Activated naive CD4-positive, alpha-beta T cell treated with anti-CD3 and anti-CD28 coated beads, Interleukin-2, amount 50 U/mL, for 24 hours (primary cell): ENCODE measurements around the gene PRXL2B.

ENCODE experiments used
- H3K27ac Mint-ChIP-seq: one replicate; pipeline ENCODE4 v1.8.0; 2021; ENCODE audit warnings: mild to moderate bottlenecking, mixed read lengths
- H3K27me3 Mint-ChIP-seq: one replicate; pipeline ENCODE4 v1.8.0; 2021; ENCODE audit warnings: mixed read lengths
- H3K36me3 Mint-ChIP-seq: one replicate; pipeline ENCODE4 v1.8.0; 2021; ENCODE audit warnings: mixed read lengths
- H3K4me1 Mint-ChIP-seq: one replicate; pipeline ENCODE4 v1.8.0; 2021; ENCODE audit warnings: mixed read lengths
- H3K4me3 Mint-ChIP-seq: one replicate; pipeline ENCODE4 v1.8.0; 2021; ENCODE audit warnings: mild to moderate bottlenecking, mixed read lengths
- H3K9me3 Mint-ChIP-seq: one replicate; pipeline ENCODE4 v1.8.0; 2021; ENCODE audit warnings: mixed read lengths

Gene PRXL2B

DNA sequence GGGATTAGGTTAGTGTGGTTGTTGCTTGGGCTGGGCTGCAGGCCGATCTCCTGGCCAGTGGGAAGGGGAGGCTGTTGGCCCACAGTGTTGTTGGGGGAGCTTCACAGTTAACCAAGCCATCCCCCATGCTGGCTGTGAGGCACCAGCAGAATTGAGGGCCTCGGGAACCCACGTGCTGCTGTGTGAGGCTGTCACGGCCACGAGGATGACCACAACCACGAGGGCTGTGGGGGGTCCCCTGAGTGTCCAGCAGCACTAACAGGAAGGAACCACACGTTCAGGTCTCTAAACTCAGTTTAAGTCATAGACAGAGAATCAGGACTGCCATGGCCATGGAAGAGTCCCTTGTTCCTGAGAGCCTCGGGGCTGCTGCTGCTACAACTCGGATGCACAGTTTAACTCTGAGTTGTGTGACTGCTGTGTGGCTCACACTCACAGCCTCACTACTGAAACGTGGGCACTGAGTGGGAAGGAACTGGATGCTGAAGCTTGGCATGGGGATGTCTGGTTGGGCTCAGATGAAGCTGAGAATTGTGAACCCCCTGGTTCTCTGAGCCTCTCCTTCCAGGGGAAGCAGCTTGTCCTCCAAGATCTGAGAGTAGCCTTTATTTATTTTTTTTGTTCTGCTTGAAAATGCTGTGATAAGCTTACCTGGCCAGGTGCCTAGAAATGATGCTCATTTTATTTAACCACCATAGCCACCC, 51.0 kb downstream of the PRXL2B start:
- H3K27ac Mint-ChIP-seq, result no peak overlapping the region
- no peaks in the 10 kb centered on the region for H3K9me3 Mint-ChIP-seq
- no peaks in the 10 kb centered on the region for H3K36me3 Mint-ChIP-seq
- no peaks in the 10 kb centered on the region for H3K27me3 Mint-ChIP-seq
- H3K4me3 Mint-ChIP-seq, result no peak overlapping the region
- H3K4me1 Mint-ChIP-seq, result peaks cover 10% of the 10 kb centered on the region

DNA sequence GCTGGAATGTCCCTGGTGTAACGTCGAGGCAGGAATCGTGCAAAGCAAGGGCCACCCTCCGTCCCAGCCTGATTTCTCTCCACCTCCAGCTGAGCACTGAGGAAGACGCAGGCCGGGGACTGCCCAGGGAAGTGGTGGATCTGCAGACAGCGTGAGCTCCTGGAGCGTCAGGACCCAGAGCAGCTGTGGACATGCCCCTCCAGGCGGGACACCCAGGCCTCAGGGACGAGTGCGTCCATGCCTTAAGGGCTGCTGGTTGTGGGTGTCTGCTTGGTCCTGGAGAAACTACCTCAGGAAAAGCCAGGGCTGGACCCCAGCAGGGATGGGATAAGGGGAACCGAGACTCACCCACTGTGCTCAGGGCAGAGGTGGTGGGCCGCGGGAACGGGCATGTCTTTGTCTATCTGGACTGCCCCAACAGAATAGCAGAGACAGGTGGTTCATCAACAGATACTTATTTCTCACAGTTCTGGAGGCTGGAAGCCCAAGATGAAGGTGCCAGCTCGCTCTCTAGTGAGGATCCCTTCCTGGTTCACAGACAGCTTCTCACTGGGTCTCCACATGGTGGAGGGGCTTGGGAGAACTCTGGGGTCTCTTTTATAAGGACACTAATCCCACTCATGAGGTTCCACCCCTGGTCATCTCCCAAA, 52.0 kb downstream of the PRXL2B start:
- Mint-ChIP-seq H3K9me3 (no peaks in the 10 kb centered on the region), H3K4me3 (no peak overlapping the region), H3K36me3 (no peaks in the 10 kb centered on the region), H3K4me1 (peaks cover 12% of the 10 kb centered on the region), H3K27me3 (no peaks in the 10 kb centered on the region), H3K27ac (peak overlapping the region; percentile 59)

DNA sequence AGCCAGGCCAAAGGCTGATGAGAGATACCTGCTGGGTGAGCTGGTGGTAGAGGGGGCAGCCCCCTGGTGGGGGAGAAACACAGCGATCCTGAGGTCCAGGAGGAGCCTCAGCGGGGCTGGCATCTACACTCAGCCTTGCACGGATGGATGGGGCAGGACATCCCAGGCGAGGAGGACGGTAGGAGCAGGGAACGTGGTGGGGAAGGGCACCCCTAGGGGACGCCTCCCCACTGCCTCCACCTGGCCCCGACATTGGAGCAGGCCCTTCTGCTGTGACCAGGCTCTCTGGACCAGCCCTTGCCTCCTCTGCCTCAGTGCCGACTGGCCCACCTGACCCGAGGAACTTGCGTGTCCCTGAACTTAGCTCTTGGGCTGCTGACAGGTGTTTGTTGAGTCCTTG, 52.6 kb downstream of the PRXL2B start:
- Mint-ChIP-seq H3K27ac (no peak overlapping the region), H3K36me3 (no peaks in the 10 kb centered on the region), H3K9me3 (no peaks in the 10 kb centered on the region), H3K27me3 (no peaks in the 10 kb centered on the region), H3K4me3 (no peak overlapping the region), H3K4me1 (peaks cover 16% of the 10 kb centered on the region)

DNA sequence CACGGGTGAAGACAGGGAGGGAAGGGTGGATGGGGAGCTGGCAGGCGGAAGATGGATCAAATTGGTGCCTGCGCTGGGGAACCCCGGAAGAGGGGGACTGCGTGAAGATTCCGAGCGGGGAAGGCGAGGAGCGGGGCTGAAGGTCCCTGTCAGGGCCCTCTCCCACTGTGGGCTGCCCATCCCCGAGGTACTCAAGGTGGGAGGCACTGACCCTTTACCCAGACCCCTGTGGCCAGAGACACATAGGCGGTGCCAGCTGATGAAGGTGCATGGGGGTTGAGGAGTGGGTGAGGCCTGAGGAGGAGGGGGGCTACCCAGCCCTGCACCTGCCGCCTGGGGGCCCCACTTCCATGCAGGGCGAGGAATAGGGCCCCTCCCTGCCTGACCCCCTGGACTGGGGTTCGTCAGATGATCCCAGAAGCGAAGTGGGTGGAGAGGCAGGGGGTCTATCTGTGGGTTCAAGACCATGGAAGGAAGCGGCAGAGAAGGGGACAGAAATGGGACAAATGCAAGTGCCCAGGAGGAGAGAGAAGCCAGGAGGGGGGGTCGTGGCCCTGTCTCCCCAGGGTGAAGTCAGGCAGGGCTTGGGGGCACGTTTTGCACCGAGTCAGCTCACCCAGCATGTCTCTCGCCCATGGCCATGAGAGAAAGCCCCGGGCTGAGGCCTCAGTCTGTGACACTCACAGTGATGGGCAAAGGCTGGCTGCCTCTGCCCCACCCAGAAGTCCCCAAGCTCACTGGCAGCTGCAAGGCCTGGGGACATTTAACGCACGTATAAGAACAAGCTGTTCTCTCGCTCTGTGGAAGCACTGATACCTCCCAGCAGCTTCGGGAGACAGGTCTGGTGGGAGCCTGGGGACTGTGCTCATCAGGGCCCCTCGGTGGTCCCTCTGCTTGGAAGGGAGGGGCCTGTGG, 53.3 kb downstream of the PRXL2B start:
- Mint-ChIP-seq H3K4me3 (no peak overlapping the region), H3K9me3 (no peaks in the 10 kb centered on the region), H3K27ac (no peak overlapping the region), H3K36me3 (no peaks in the 10 kb centered on the region), H3K27me3 (no peaks in the 10 kb centered on the region), H3K4me1 (peaks cover 16% of the 10 kb centered on the region)

DNA sequence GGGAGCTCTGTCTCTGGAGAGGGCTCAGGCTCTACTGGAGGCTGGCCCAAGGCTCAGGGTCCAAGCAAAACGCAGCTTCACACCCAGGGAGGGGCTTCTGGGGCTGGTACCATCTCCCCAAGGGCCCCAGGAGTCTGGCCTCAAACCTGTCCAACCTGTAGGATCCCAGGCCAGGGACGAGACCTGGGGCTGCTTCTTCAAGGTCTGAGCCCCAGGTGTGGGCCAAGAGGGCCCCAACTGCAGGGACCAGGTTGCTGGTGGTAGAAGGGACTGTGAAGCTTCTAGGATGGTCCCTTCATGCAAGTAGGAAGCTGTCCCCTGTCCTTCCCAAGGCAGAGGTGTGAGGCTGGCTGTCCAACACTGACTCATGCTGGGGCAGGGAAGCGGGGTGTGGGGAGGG, 54.0 kb downstream of the PRXL2B start:
- Mint-ChIP-seq H3K9me3 (no peaks in the 10 kb centered on the region), H3K36me3 (no peaks in the 10 kb centered on the region), H3K27me3 (no peaks in the 10 kb centered on the region), H3K4me3 (no peak overlapping the region), H3K4me1 (peaks cover 16% of the 10 kb centered on the region), H3K27ac (no peak overlapping the region)
